Measurements from ENCODE around the gene AKAP8L. TPM values are rescaled to one million over a fixed set of nuclear protein-coding genes. Genes with fewer than 3 reads are reported as not detected.

The AKAP8L gene
- total and polyA plus RNA-seq, 2 of the 8 experiments (the other 6 are each of a cell fraction or from before 2014, with no cell fraction given) = 75.1 to 138 TPM

DNA sequence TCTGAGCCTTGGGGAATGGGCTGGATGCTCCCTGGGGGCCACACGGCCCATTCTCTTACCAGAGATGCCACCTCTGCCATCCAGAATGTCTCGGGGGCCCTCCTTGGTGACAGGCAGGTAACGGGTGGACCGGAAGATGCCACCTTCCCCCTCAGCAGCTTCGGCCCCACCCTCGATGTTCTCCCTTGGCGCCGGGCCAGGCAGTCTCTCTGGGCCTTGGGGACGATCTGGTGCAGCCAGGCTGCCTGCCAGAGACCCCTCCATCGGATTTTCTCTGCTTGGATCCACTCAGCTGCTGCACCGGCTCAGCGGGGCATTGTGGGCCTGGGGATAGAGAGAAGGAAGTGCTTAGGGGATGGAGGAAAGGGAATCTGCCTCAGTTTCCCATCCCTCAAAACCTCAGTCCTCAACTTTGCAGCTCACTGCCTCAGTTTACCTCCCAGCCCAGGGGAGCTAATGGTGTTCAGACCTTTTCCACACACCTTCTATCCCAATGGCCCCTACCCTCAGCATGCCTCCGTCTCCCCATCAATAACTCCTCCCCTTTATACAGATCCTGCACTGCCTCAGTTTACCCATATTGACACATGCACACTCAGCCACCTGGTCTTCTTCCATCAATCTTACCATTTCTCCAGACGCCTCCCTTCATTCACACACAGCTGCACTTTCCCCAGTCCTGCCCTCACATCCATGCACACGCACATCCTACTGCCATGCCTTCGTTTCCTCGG lies 29.4 kb upstream of the AKAP8L start (continued):
- TF ChIP-seq CHD7 (IDR thresholded peaks at IDR 0.05; ENCODE audit: insufficient replicate concordance, low read length) = no peak
- TF ChIP-seq RFX5 (IDR thresholded peaks at IDR 0.05; ENCODE audit: borderline replicate concordance, low read depth, low read length) = no peak
- TF ChIP-seq BRCA1 (IDR thresholded peaks at IDR 0.05; ENCODE audit: low read depth, low read length) = no peak

Measured in H1 (cell line).